Neural crest cell (in vitro differentiated cells): Measurements from ENCODE around the gene RSPH1. TPM values are rescaled to one million over a fixed set of nuclear protein-coding genes. Genes with fewer than 3 reads are reported as not detected.

Experiments used
- DNase-seq: peaks from one replicate; pipeline ENCODE4 v3.0.0; 2021; ENCODE audit warnings: low read depth, mixed read lengths, low spot score
- H3K27ac Mint-ChIP-seq: one replicate; pipeline ENCODE4 v1.8.0; 2021; ENCODE audit warnings: mild to moderate bottlenecking, mixed read lengths; ENCODE audit not compliant: unreplicated experiment
- H3K27me3 Mint-ChIP-seq: 2 replicates; pipeline ENCODE4 v1.8.0; 2021; ENCODE audit warnings: low read depth, mild to moderate bottlenecking, mixed read lengths
- H3K36me3 Mint-ChIP-seq: 2 replicates; pipeline ENCODE4 v1.8.0; 2021; ENCODE audit warnings: low read depth, mild to moderate bottlenecking, mixed read lengths
- H3K4me1 Mint-ChIP-seq: 2 replicates; pipeline ENCODE4 v1.8.0; 2021; ENCODE audit warnings: mixed read lengths
- H3K4me3 Mint-ChIP-seq: one replicate; pipeline ENCODE4 v1.8.0; 2021; ENCODE audit warnings: mild to moderate bottlenecking, mixed read lengths
- H3K9me3 Mint-ChIP-seq: 2 replicates; pipeline ENCODE4 v1.8.0; 2021; ENCODE audit warnings: mixed read lengths
- CTCF ChIP-seq: fragments of 200-600 bp; sonication (generic); conservative IDR thresholded peaks from 2 replicates; pipeline ENCODE4 v1.5.0; 2021; ENCODE audit warnings: antibody characterized with exemption, mild to moderate bottlenecking
- total RNA-seq: library from RNA; stranded (reverse); gene quantifications from 2 replicates; pipeline ENCODE4 v1.2.1, GENCODE V29; 2021

Gene RSPH1
- total RNA-seq, 1 donor from 2014 or later = 0.65 TPM

- H3K36me3 Mint-ChIP-seq = no peaks in the 10 kb centered on the region
These were observed 33.8 kb downstream of the RSPH1 start for GRCh38 chr21:42461881-42462877.

GRCh38 chr21:42461185-42461520 lies 34.9 kb downstream of the RSPH1 start:
- no peak for TF ChIP-seq CTCF
- Mint-ChIP-seq H3K9me3 (no peaks in the 10 kb centered on the region), H3K27ac (no peak overlapping the region), H3K27me3 (no peaks in the 10 kb centered on the region), H3K4me3 (no peak overlapping the region), H3K36me3 (no peaks in the 10 kb centered on the region), H3K4me1 (peaks cover 9% of the 10 kb centered on the region)
- no peak for DNase-seq

More at GRCh38 chr21:42461881-42462877, 33.8 kb downstream of the RSPH1 start:
- no peak for DNase-seq
- Mint-ChIP-seq H3K4me1 (peaks cover 9% of the 10 kb centered on the region), H3K27ac (no peak overlapping the region), H3K27me3 (no peaks in the 10 kb centered on the region), H3K4me3 (no peak overlapping the region), H3K9me3 (no peaks in the 10 kb centered on the region)
- no peak for TF ChIP-seq CTCF

- Mint-ChIP-seq H3K4me1 (peaks cover 9% of the 10 kb centered on the region), H3K4me3 (no peak overlapping the region), H3K27ac (no peak overlapping the region), H3K27me3 (no peaks in the 10 kb centered on the region), H3K9me3 (no peaks in the 10 kb centered on the region), H3K36me3 (no peaks in the 10 kb centered on the region)
- TF ChIP-seq CTCF = no peak
- no peak for DNase-seq
These were observed 35.4 kb downstream of the RSPH1 start for GRCh38 chr21:42460391-42461184.

- no peak overlapping the region for H3K4me3 Mint-ChIP-seq
- no peaks in the 10 kb centered on the region for H3K36me3 Mint-ChIP-seq
- H3K4me1 Mint-ChIP-seq = peaks cover 14% of the 10 kb centered on the region
- H3K27me3 Mint-ChIP-seq = no peaks in the 10 kb centered on the region
- no peak for TF ChIP-seq CTCF
- DNase-seq = no peak
- H3K27ac Mint-ChIP-seq = peak overlapping the region; percentile 6
- H3K9me3 Mint-ChIP-seq = no peaks in the 10 kb centered on the region
These were observed 36.3 kb downstream of the RSPH1 start for GRCh38 chr21:42459546-42460215.

- peaks cover 18% of the 10 kb centered on the region for H3K4me1 Mint-ChIP-seq
- no peaks in the 10 kb centered on the region for H3K36me3 Mint-ChIP-seq
- DNase-seq = no peak
- no peak for TF ChIP-seq CTCF
- H3K4me3 Mint-ChIP-seq = no peak overlapping the region
- H3K27me3 Mint-ChIP-seq = no peaks in the 10 kb centered on the region
- H3K9me3 Mint-ChIP-seq = no peaks in the 10 kb centered on the region
- H3K27ac Mint-ChIP-seq = no peak overlapping the region
These were observed 37.0 kb downstream of the RSPH1 start for GRCh38 chr21:42459082-42459460.
